Epidermal melanocyte (primary cell): ENCODE results near the gene DCAF12.
"Not testable (repeated sequence)": the region's sequence is repeated elsewhere in the genome, so short reads cannot be mapped to it uniquely, and the experiment has no call there.

Source experiments
- DNase-seq: peaks from one replicate; pipeline ENCODE4 v3.0.0; 2011; ENCODE audit warnings: low spot score; ENCODE audit not compliant: insufficient read length

The DCAF12 gene

DNA sequence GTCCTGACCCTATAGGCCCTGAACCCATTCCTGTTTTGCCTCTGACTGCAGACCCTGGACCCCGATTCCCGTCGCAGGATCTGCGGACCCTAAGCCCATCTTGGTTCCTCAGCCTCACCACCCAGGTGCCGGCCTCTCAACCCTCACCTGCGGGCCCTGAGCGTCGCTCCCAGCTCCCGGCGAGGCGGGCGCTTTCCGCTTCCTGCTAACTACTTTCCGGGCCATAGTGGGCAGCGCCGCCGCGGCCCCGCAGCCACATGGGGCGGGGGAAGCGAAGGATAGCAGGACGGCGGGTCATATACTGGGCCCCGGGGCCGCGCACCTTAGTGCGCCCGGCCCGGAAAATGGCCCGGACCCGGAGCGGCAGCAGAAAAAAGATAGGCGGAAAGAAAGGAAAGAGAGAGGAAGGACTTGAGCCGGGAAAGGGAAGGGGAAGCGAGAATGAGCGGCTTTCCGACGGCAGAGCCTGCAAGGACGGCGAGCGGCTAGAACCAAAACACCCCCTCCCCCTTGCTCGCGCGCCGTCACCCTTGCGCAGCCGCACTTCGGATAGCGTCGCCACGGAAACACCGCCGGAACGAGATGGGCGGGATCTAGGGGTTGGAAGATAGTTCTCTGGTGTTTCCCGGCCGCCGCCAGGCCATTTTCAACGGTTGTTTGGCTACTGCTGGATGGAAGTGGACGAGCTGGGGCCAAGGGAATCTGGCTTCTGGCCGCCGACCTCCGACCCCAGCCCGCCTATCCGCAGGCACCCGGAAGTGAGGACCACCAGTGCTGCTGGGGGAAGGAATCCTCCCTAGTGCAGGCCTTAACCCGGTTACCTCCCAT is at the start of gene DCAF12:
Gene DCAF12, minus strand, starts transcription at position 492 of the 828 bp plus-strand sequence. Its CDS starts 267 bp downstream, at position 225.
- peak; percentile 92 for DNase-seq

DNA sequence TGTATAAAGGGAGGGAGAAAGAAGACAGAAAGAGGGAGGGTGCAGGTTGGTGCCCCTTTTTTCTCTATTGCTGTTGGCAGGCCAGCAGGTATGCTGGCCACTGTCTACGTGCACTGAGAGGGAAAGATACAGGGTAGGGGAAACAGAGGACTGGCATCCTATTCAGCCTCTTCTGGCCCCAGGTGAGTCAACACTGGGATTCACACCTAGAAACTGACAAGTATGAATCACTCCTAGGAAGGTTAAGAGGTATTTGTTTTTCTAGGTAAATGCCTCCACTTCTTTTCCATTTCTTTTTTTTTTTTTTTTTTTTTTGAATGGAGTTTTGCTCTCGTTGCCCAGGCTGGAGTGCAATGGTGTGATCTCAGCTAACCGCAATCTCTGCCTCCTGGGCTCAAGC is 49.6 kb upstream of the DCAF12 start:
- DNase-seq: no peak

DNA sequence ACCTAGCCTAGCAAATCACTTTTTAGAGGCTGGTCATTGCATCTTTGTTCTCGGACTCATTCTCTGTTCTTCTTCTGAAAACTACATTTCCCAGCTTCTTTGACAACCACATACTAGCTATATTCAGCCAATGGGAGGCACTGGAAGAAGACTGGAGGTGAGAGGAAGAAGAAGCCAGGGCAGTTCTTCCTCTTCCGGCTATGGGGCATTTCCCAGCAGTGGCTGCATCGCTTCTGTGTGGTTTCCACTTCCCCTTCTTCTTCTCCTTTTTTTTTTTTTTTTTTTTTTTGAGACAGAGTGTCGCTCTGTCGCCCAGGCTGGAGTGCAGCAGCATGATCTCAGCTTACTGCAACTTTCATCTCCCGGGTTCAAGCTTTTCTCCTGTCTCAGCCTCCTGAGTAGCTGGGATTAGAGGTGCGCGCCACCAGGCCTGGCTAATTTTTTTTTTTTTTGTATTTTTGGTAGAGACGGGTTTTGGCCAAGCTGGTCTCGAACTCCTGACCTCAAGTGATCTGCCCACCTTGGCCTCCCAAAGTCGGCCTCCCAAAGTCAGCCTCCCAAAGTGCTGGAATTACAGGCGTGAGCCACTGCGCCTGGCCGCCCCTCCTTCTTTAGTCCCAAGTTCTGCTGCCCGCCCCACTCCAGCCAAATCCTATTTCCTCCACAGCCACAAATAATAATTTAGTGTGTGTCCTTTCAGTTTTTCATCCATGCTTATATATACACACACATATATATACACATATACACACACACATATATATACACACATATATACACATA is 45.4 kb upstream of the DCAF12 start:
- DNase-seq: no peak

DNA sequence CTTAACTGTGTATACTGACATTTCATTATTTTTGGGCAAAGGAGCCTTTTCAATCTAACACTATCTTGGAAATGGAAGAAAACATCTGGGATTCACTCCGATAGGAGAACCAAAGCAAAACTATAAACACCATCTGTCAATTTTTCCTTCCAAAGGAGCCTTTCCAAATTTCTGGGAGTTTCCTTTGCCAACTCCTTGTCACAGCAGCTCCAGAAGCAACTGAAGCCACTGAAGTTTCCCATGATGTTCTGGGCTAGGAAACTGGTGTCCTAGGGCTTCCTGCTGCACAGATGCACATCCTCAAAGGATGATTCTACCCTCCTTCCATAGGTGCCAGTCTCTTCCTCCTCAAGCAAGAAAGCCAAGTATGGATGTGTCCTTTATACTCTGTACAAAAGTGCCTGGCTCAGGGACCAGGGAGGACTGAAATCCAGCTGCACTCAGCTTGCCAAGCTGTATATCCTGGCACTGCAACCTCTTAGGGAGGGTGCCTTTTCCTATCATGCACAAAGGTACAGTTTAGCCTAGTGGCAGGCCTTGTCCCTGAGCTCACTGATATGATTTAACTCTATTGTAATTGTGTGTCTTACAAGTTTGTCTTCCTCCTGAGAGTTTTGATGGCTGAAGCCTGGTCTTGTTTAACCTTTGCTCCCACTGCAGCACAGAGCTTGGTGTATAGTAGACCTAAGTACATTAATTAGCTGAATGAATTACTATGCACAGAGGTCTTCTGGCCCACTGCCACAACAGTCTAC is 43.9 kb upstream of the DCAF12 start:
- no peak for DNase-seq

DNA sequence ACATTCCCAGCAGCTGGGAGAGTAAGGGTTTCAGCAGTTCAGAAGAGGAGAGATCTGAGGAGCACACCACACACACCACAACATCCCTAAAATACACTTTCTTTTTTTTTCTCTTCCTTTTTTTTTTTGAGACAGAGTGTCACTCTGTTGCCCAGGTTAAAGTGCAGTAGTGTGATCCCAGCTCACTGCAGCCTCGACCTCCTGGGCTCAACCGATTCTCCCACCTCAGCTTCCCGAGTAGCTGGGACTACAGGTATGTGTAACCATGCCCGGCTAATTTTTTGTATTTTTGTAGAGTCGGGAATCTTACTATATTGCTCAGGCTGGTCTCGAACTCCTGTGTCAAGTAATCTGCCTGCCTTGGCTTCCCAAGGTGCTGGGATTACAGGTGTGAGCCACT is 42.6 kb upstream of the DCAF12 start:
- no peak for DNase-seq

DNA sequence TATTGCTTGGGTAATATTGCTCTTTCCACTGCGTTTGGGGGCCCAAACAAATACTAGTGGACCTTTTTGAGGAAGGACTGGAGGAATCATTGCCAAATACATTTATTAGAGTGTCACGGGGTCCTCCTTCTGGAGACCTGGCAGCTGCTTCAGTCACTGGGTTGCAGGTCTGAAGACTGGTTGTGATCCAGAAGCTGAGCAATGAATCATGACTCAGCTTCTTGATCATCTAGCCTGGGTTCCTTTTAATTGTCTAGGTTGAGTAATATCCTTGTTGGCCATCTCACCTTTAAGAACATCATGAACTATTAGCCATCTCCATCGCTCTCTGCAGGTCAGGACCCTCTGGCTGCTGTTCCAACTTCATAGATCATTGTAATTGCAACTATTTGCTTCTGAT is 36.9 kb upstream of the DCAF12 start:
- no peak for DNase-seq

DNA sequence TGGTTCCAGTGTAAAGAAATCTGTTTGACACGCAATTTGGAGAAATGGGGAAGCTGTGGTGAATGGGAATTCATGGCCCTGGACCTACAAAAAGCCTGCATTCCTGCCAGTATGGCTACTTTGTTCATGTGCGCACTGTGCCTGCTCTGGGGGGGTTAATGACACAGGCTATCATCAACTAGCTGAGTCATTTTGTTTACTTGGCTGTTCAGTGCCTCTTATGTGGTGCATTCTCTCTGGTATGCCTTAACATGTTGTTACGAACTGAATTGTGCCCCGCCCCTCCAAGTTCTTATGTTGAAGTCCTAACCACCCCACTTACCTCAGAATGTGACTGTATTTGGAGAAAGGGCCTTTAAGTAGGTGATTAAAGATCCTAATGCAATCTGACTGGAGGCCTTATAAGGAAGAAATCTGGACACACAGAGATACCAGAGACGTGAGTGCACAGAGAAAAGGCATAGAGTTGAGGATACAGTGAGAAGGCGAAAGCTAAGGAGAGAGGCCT is 31.9 kb upstream of the DCAF12 start:
- DNase-seq: no peak

DNA sequence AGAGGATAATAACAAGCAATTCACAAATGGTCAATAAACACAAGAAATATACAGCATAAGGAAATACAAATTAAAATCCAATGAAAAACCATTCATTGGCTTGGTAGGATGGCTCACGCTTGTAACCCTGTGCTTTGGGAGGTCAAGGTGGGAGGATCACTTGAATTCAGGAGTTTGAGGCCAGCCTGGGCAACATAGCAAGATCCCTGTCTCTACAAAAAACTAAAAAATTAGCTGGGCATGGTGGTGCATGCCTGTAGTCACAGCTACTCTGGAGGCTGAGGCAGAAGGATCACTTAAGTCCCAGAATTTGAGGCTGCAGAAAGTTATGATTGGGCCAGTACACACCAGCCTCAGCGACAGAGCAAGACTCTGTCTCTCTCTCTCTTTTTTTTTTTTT is 31.4 kb upstream of the DCAF12 start:
- no peak for DNase-seq

DNA sequence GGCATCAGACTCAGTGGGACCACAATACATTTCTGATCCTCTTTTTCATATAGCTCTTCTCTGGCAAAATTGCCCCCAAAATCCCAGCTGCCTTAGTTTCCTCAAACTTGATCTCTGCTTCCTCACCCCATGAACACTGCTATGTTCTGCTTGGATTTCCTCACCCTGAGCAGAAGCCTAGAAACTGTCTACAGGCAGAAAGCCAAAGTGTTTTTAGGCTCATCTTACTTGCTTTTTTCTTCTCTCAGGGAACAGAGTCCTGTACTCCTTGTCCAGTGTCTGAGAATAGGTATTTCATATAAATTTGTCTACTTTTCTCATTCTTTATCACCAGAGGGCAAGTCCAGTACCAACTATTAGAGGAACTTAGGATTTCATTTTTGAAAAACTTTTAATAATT is 30.8 kb upstream of the DCAF12 start:
- DNase-seq: no peak

DNA sequence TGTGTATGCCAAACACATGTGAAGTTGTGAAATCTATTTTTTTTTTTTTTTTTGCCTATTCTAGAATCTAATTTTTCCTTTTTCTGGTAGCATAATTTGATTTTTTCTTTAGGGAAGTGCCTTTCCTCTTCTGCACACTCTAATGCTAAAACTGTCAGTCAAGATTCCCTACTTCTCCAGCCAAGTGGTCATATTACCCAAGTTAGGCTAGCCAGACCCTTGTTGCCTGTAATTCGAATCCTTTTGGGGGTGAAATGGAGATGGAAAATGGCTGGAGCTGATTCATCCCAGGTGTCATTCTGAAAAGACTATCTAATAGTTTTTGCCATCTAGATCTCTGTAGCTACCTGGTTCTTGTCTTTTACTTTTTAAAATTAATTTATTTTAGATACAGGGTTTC is 27.6 kb upstream of the DCAF12 start:
- no peak for DNase-seq

DNA sequence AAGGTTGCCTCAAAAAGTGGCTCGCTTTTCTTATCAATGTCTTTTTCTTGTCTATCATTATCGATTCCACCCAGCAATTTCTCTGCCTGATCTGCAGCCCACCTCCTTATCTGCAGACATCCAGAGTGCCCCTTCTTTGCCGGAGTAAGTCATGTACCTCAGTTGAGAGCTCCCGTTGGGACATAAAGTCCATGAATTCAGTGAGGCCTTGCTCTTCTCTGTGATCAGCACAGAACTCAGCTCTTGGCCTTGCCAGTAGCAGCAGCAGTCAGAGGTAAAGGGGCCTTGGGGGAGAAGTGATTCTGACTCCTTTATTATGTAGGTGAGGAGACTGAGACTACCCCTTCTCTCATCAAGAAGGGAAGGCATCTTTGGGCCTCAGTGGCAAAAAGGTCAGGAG is 24.9 kb upstream of the DCAF12 start:
- no peak for DNase-seq

DNA sequence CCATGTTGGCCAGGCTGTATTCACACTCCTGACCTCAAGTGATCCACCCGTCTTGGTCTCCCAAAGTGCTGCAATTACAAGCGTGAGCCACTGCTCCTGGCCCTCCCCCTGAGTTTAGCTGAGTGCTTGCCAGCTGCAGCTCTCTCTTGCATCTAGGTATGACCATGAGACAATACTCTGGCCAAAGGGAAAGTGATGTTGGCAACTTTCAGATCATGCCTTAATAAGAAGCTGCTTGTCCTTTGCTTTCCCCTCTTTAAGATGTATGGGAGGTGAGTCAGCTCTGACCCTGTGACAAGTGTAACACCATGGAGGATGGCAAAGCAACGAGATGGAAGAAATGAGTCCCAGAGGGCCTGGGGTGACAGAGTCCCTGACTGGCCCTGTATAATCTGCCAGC is 18.7 kb upstream of the DCAF12 start:
- DNase-seq: no peak

DNA sequence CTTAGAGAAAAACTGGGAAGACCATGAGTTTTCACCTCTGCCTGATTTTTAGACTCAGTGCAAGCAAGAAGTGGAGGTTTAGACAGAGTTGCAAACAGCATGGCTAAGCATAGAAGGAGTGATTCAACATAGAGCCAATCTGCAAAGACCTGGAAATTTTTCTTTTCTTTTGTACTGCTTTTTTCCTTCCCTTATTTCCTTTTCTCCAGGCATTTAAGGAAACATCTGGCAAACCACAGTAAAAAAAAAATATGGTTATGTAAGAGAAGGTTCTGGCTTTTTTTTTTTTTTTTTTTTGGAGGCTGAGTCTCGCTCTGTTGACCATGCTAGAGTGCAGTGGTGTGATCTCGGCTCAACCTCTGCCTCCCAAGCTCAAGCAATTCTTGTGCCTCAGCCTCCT is 16.6 kb upstream of the DCAF12 start:
- no peak for DNase-seq

DNA sequence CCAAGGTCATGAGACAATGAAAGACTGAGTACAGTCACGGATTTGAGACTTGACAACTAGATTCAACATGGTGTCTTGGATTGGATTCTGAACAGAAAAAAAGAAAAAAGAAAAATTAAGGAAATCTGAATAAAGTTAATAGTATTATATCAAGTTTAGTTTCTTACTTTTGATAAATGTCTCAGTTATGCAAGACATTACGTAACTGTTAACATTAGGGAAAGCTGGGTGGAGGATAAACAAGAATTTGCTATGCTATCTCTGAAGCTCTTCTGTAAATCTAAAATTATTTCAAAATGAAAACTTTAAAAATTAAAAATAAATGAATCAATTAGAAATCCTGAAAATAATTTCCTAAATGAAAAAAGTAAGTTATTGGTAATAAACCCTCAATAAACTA is 14.4 kb upstream of the DCAF12 start:
- DNase-seq: no peak

DNA sequence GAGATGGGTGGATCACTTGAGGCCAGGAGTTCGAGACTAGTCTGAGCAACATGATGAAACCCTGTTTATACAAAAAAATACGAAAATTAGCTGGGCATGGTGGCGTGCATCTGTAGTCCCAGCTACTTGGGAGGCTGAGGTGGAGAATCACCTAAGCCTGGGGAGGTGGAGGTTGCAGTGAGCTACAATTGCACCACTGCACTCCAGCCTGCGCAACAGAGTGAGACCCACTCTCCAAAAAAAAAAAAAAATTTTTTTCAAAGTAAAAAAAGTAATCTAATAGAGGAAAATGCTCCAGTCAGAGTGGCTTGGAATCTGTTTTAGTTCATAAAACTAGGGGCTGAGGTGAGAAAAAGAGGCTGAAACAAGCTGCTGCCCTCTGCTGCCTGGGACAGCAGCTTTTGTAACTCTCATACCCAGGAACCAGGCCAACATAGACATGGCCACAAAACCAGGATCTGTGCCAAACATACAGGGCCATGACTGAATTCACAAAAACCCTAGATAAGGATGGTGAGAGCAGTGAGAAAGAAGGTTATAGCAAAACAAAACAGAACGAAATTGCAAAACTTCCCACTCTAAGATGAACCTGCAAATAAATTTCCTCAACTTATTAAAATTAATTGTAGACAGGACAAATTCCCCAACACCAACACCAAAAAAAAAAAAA is 13.1 kb upstream of the DCAF12 start:
- DNase-seq: peak; percentile 43

DNA sequence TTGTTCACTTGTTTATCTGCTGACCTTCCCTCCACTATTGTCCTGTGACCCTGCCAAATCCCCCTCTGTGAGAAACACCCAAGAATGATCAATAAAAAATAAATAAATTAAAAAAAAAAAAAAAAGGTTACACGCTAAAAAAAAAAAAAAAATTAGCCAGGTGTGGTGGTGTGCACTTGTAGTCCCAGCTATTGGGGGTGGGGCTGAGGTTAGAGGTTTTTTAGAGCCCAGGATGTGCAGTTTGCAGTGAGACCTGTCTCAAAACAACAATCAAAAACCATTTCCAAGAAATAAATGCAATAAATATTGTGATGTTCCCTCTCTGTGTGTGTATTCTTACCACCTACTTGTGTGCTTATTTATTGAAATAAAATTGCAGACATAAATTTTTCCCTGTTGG is 12.1 kb upstream of the DCAF12 start:
- DNase-seq: not testable (repeated sequence)

DNA sequence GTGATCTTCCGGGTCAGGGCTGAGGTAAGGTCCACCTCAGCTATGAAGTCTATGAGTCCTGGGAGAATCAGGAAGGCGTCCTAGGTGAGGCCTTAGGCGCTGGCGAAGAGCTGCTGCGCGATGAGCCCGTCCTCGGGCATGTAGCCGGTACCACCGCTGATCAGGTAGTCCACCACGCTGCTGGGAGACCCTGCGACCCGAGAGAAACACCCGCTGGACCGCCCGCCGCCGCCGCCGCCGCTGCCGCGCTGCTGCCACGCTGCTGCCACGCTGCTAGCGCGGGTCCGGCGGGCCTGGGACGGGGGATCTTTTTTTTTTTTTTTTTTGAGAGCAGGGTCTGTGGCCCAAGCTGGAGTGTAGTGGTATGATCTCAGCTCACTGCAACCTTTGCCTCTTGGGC is 8.0 kb upstream of the DCAF12 start:
- DNase-seq: no peak

DNA sequence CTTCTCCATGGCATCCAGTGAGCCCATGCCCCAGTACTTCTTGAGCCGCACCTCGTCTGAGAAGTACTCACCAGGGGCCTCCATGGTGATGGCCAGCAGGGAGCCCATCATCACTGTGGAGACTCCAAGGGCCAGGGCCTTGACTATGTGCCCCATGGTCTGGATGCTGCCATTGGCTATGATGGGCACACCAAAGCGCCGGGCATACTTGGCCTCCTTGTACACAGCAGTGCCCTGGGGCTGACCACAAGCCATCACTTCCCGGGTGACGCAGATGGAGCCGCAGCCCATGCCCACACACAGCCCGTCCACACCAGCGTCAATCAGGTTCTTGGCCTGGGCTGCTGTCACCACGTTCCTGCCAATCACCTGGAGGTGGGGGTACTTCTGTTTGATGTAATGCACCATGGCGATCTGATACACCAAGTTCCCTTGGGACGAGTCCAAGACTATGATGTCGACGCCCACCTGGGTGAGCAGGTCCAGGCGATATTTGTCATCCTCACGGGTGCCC is 7.0 kb upstream of the DCAF12 start:
- DNase-seq: no peak

DNA sequence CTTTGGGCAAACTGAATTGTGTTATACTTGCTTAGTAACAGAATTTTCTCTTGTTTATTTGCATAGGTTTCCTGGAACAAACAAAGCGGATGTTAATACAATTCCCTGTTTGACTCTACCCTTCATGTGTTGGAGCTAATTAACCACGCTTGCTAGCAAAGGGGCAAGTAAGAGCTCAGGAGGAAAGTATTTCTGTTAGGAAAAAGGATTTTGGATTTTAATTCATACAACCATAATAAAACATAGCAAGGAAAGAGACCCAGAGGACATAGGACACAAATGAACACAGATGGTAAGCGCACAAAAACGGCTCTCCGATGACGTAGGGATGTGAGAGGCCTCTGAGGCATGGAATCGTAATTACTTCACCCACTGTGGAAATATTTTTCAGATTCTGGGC is 5.1 kb upstream of the DCAF12 start:
- DNase-seq: no peak

DNA sequence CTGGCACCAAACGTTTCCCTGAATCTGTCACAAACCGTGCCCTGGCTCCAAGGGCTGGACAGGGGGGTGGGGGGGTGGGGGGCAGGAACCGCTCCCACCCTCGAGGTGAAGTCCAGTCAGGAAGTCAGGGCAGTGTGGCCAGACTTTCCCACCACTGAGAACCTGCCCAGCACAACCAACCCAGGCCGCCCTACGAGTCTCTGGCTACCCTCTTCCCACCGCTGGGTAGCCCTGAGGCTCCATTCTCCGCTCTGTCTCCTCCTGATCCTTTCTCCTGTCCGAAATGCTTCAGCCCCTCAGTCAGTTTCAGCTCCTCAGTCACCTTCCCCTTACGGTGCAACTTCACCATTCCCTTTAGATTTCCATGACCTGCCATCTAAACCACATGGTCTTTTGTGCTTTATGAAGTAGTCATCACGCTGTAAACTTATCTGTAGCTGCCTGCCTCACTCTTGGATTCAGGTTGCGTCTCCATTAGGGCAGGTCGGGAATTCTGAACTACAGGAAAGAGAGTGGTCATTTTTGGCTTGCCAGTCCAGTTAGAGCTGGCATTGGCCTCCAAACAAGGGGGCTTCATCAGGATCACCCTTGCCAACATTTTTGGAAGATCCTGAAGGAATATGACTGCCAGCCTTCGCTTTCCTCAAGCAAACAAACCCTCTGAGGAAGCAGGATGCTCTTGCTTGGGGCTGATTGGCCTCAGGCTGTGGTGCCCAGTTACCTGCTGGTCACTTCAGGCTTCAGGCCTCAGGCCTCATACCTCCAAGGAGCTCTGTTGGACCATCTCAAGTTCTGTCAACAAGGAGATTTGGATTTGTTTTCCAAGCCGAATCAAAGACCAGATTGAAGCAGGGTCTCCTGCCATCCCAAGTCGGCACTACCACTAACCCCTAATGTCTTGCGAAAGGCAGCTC is 794 bp upstream of the DCAF12 start:
- no peak for DNase-seq
